NCI-H345 treated with DMSO at 0.1 percent for 48 hours (cell line): Measurements from ENCODE around the gene DPYSL4.

Experiments
- DNase-seq: peaks from one replicate; lab custom pipeline; 2025; ENCODE audit not compliant: unreplicated experiment; lab: John Stamatoyannopoulos, UW

DPYSL4 gene

GRCh38 chr10:132186488-132187429, at the start of gene DPYSL4:
DPYSL4 (plus strand) TSS chr10:132186948; CDS start chr10:132187064, 116 bp downstream.
- DNase-seq: no peak

- no peak for DNase-seq
Observed at GRCh38 chr10:132137111-132138072, 49.4 kb upstream of the DPYSL4 start.

GRCh38 chr10:132138133-132138532, 48.6 kb upstream of the DPYSL4 start:
- no peak for DNase-seq

- DNase-seq: no peak
Observed at GRCh38 chr10:132138596-132138995, 48.2 kb upstream of the DPYSL4 start.

- DNase-seq: no peak
Observed at GRCh38 chr10:132139526-132139925, 47.2 kb upstream of the DPYSL4 start.

- DNase-seq: no peak
Observed at GRCh38 chr10:132140167-132140925, 46.4 kb upstream of the DPYSL4 start.

- no peak for DNase-seq
Observed at GRCh38 chr10:132141076-132141475, 45.7 kb upstream of the DPYSL4 start.

GRCh38 chr10:132141526-132142395, 45.0 kb upstream of the DPYSL4 start:
- no peak for DNase-seq

GRCh38 chr10:132142396-132143161, 44.2 kb upstream of the DPYSL4 start:
- peak; percentile 3 for DNase-seq

- no peak for DNase-seq
Observed at GRCh38 chr10:132143162-132143561, 43.6 kb upstream of the DPYSL4 start.

GRCh38 chr10:132144086-132144485, 42.7 kb upstream of the DPYSL4 start:
- DNase-seq: no peak

- no peak for DNase-seq
Observed at GRCh38 chr10:132145002-132145401, 41.7 kb upstream of the DPYSL4 start.

- no peak for DNase-seq
Observed at GRCh38 chr10:132145521-132146185, 41.1 kb upstream of the DPYSL4 start.

- no peak for DNase-seq
Observed at GRCh38 chr10:132146271-132146671, 40.5 kb upstream of the DPYSL4 start.

GRCh38 chr10:132146941-132147915, 39.5 kb upstream of the DPYSL4 start:
- DNase-seq: no peak

GRCh38 chr10:132148261-132149251, 38.2 kb upstream of the DPYSL4 start:
- no peak for DNase-seq
